WTC11 (cell line): ENCODE measurements around the gene KCNH3. TPM values are rescaled to one million over a fixed set of nuclear protein-coding genes. Genes with fewer than 3 reads are reported as not detected.

Experiments
- ATAC-seq: fragments of 200-7000 bp; cut with Tn5 transposase; 2 replicates; pipeline ENCODE4 v1.10.0; 2021; ENCODE audit warnings: mild to moderate bottlenecking, moderate library complexity
- CTCF ChIA-PET: fragments of 300-600 bp; sonication (Branson Sonifier 250); formaldehyde crosslinking; loops from one replicate; lab custom pipeline; 2021; ENCODE audit warnings: antibody characterized with exemption; lab: Charles Lee
- POLR2A ChIA-PET: fragments of 350-600 bp; sonication (Branson Sonifier 250); formaldehyde crosslinking; loops from one replicate; lab custom pipeline; 2021; ENCODE audit warnings: antibody characterized with exemption; lab: Charles Lee
- DNase-seq: peaks from one replicate; pipeline ENCODE4 v3.0.0; 2021; ENCODE audit warnings: low spot score
- H3K27ac Mint-ChIP-seq: 2 replicates; pipeline ENCODE4 v1.8.0; 2021; ENCODE audit warnings: mixed read lengths
- H3K27me3 Mint-ChIP-seq: 2 replicates; pipeline ENCODE4 v1.8.0; 2021; ENCODE audit warnings: low read depth, mild to moderate bottlenecking, moderate library complexity, mixed read lengths
- H3K36me3 Mint-ChIP-seq: 2 replicates; pipeline ENCODE4 v1.8.0; 2021; ENCODE audit warnings: mixed read lengths
- H3K4me1 Mint-ChIP-seq: 2 replicates; pipeline ENCODE4 v1.8.0; 2022; ENCODE audit warnings: mixed read lengths
- H3K4me3 Mint-ChIP-seq: 2 replicates; pipeline ENCODE4 v1.8.0; 2021; ENCODE audit warnings: mild to moderate bottlenecking, moderate library complexity, mixed read lengths
- H3K9me3 Mint-ChIP-seq: 2 replicates; pipeline ENCODE4 v1.8.0; 2021; ENCODE audit warnings: mixed read lengths
- AR ChIP-seq: fragments of 250-450 bp; sonication (Bioruptor Pico); IDR thresholded peaks from 2 replicates; pipeline ENCODE4 v1.9.0; 2021; ENCODE audit warnings: mild to moderate bottlenecking
- ATF2 ChIP-seq: sonication (generic); formaldehyde crosslinking; IDR thresholded peaks from 2 replicates; pipeline ENCODE4 v1.8.1; 2022; ENCODE audit warnings: low read depth, missing genetic modification reagents, borderline replicate concordance
- CREB1 ChIP-seq: sonication (generic); formaldehyde crosslinking; IDR thresholded peaks from 2 replicates; pipeline ENCODE4 v1.8.0; 2023; ENCODE audit warnings: mild to moderate bottlenecking, missing genetic modification reagents
- FOXP1 ChIP-seq: sonication (generic); formaldehyde crosslinking; IDR thresholded peaks from 2 replicates; pipeline ENCODE4 v1.8.0; 2022; ENCODE audit warnings: missing genetic modification reagents, mild to moderate bottlenecking, moderate library complexity, borderline replicate concordance
- GRHL2 ChIP-seq: fragments of 250-450 bp; sonication (Bioruptor Pico); IDR thresholded peaks from 2 replicates; pipeline ENCODE4 v1.8.0; 2022; ENCODE audit warnings: mild to moderate bottlenecking, moderate library complexity; ENCODE audit not compliant: insufficient replicate concordance, severe bottlenecking
- GTF2I ChIP-seq: fragments of 250-450 bp; sonication (Bioruptor Pico); conservative IDR thresholded peaks from 2 replicates; pipeline ENCODE4 v1.4.0; 2021; ENCODE audit warnings: mild to moderate bottlenecking
- IRF2 ChIP-seq: sonication (generic); formaldehyde crosslinking; IDR thresholded peaks from 2 replicates; pipeline ENCODE4 v1.8.0; 2022; ENCODE audit warnings: low read depth, missing genetic modification reagents, borderline replicate concordance
- JUN ChIP-seq: sonication (generic); formaldehyde crosslinking; IDR thresholded peaks from 2 replicates; pipeline ENCODE4 v1.8.0; 2023; ENCODE audit warnings: mild to moderate bottlenecking, missing genetic modification reagents
- MLX ChIP-seq: sonication (generic); formaldehyde crosslinking; IDR thresholded peaks from 2 replicates; pipeline ENCODE4 v1.8.1; 2023; ENCODE audit warnings: mild to moderate bottlenecking, missing genetic modification reagents, moderate library complexity
- NFATC4 ChIP-seq: fragments of 250-450 bp; sonication (Bioruptor Pico); IDR thresholded peaks from 2 replicates; pipeline ENCODE4 v1.9.0; 2021; ENCODE audit warnings: mild to moderate bottlenecking
- NFYB ChIP-seq: sonication (generic); formaldehyde crosslinking; conservative IDR thresholded peaks from 2 replicates; pipeline ENCODE4 v1.8.0; 2022; ENCODE audit warnings: low read depth, missing genetic modification reagents
- PREB ChIP-seq: sonication (generic); formaldehyde crosslinking; IDR thresholded peaks from 2 replicates; pipeline ENCODE4 v1.8.1; 2022; ENCODE audit warnings: mild to moderate bottlenecking, missing genetic modification reagents, moderate library complexity, borderline replicate concordance
- RORB ChIP-seq: fragments of 250-450 bp; sonication (Bioruptor Pico); IDR thresholded peaks from 2 replicates; pipeline ENCODE4 v1.9.0; 2021; ENCODE audit warnings: mild to moderate bottlenecking
- SMAD4 ChIP-seq: sonication (generic); formaldehyde crosslinking; IDR thresholded peaks from 2 replicates; pipeline ENCODE4 v1.8.0; 2022; ENCODE audit warnings: mild to moderate bottlenecking, missing genetic modification reagents
- STAT6 ChIP-seq: sonication (generic); formaldehyde crosslinking; conservative IDR thresholded peaks from 2 replicates; pipeline ENCODE4 v1.8.1; 2023; ENCODE audit warnings: mild to moderate bottlenecking, low read depth, missing genetic modification reagents, moderate library complexity
- TP53 ChIP-seq: sonication (generic); formaldehyde crosslinking; IDR thresholded peaks from 2 replicates; pipeline ENCODE4 v1.8.1; 2023; ENCODE audit warnings: mild to moderate bottlenecking, missing genetic modification reagents
- USF1 ChIP-seq: sonication (generic); formaldehyde crosslinking; IDR thresholded peaks from 2 replicates; pipeline ENCODE4 v1.8.0; 2022; ENCODE audit warnings: mild to moderate bottlenecking, missing genetic modification reagents
- ZNF263 ChIP-seq: sonication (generic); formaldehyde crosslinking; IDR thresholded peaks from 2 replicates; pipeline ENCODE4 v1.8.1; 2022; ENCODE audit warnings: low read depth, mild to moderate bottlenecking, moderate library complexity, missing genetic modification reagents
- ZNF281 ChIP-seq: sonication (generic); formaldehyde crosslinking; IDR thresholded peaks from 2 replicates; pipeline ENCODE4 v1.8.0; 2023; ENCODE audit warnings: mild to moderate bottlenecking, missing genetic modification reagents
- total RNA-seq: library from RNA; stranded (reverse); gene quantifications from 3 replicates; pipeline ENCODE4 v1.2.3, GENCODE V29; 2021
- TF ChIP-seq, protein P1 (sequence below): fragments of 200-600 bp; IDR thresholded peaks from 2 replicates; pipeline ENCODE4 v1.8.0; 2022; ENCODE audit warnings: antibody characterized with exemption
- TF ChIP-seq, protein P2 (sequence below): sonication (generic); formaldehyde crosslinking; IDR thresholded peaks from 2 replicates; pipeline ENCODE4 v1.8.0; 2022; ENCODE audit warnings: mild to moderate bottlenecking, missing genetic modification reagents

KCNH3 gene
- total RNA-seq, 1 experiment from 2014 or later, result 0.44 TPM

DNA sequence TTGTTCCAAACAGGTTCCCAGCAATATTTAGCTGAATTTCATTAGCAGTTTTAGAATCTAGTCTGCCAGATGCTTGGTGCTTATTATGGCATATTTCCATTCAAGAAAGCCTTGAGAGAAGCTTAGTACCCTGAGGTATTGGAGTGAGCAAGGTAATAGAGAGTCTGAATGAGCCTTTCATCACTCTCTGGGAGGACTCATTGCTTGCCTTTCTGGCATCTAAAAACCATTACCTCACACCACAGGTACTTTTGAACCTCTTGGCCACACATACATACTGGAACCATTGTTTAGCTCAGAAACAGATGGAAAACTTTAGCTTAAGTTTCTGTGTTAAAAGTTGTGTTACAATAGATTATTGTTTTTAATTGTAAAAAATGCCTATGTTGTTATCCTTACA lies 27.4 kb upstream of the KCNH3 start:
- no peak for TF ChIP-seq ZNF263 (CRISPR knock-in tag)
- TF ChIP-seq FOXP1, result no peak
- no peak for TF ChIP-seq PREB (CRISPR knock-in tag)
- TF ChIP-seq USF1 (CRISPR knock-in tag), result no peak
- no peak for TF ChIP-seq GTF2I (CRISPR knock-in tag)
- no peak for TF ChIP-seq TP53
- TF ChIP-seq, protein P1, sequence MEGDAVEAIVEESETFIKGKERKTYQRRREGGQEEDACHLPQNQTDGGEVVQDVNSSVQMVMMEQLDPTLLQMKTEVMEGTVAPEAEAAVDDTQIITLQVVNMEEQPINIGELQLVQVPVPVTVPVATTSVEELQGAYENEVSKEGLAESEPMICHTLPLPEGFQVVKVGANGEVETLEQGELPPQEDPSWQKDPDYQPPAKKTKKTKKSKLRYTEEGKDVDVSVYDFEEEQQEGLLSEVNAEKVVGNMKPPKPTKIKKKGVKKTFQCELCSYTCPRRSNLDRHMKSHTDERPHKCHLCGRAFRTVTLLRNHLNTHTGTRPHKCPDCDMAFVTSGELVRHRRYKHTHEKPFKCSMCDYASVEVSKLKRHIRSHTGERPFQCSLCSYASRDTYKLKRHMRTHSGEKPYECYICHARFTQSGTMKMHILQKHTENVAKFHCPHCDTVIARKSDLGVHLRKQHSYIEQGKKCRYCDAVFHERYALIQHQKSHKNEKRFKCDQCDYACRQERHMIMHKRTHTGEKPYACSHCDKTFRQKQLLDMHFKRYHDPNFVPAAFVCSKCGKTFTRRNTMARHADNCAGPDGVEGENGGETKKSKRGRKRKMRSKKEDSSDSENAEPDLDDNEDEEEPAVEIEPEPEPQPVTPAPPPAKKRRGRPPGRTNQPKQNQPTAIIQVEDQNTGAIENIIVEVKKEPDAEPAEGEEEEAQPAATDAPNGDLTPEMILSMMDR, result no peak
- TF ChIP-seq GRHL2, result no peak
- TF ChIP-seq IRF2 (CRISPR knock-in tag), result no peak
- TF ChIP-seq, all 79 proteins: peak for 0

GRCh38 chr12:49512546-49512945 lies 26.3 kb upstream of the KCNH3 start:
- Mint-ChIP-seq H3K9me3 (no peaks in the 10 kb centered on the region), H3K36me3 (no peaks in the 10 kb centered on the region), H3K4me3 (no peak overlapping the region), H3K27ac (no peak overlapping the region), H3K4me1 (no peaks in the 10 kb centered on the region), H3K27me3 (no peaks in the 10 kb centered on the region)
- ATAC-seq (no peak), DNase-seq (no peak)
- CTCF ChIA-PET, result interaction anchor here (0.9 to 7.1 kb wide), 5 partner anchors 146 to 224 kb away, joined by 3 to 141 read pairs (median 24); partner anchors contain the start of genes DNAJC22 and SPATS2
- POLR2A ChIA-PET, result interaction anchor here (1.3 kb wide), 1 partner anchor 146 kb away, joined by 3 read pairs; the partner anchor contains the start of gene SPATS2
- TF ChIP-seq CREB1 (CRISPR knock-in tag), result no peak
- TF ChIP-seq AR (CRISPR knock-in tag), result no peak
- TF ChIP-seq MLX, result no peak
- TF ChIP-seq ATF2 (CRISPR knock-in tag), result no peak
- no peak for TF ChIP-seq STAT6 (CRISPR knock-in tag)
- TF ChIP-seq SMAD4, result no peak
- no peak for TF ChIP-seq NFATC4 (CRISPR knock-in tag)
- no peak for TF ChIP-seq JUN
- TF ChIP-seq ZNF281, result no peak
- TF ChIP-seq RORB (CRISPR knock-in tag), result no peak
- TF ChIP-seq, protein P2, sequence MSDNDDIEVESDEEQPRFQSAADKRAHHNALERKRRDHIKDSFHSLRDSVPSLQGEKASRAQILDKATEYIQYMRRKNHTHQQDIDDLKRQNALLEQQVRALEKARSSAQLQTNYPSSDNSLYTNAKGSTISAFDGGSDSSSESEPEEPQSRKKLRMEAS (CRISPR knock-in tag), result no peak
- TF ChIP-seq NFYB (CRISPR knock-in tag), result no peak

More for the DNA sequence above, 27.4 kb upstream of the KCNH3 start:
- no peak for ATAC-seq
- POLR2A ChIA-PET, result interaction anchor here (1.3 kb wide), 1 partner anchor 144 kb away, joined by 3 read pairs; the partner anchor contains the start of gene SPATS2
- DNase-seq, result no peak
- CTCF ChIA-PET, result interaction anchor here (1.1 to 7.1 kb wide), 7 partner anchors 15 to 180 kb away, joined by 3 to 141 read pairs (median 6); partner anchors contain the start of genes DNAJC22 and SPATS2
- Mint-ChIP-seq H3K4me1 (no peaks in the 10 kb centered on the region), H3K27me3 (no peaks in the 10 kb centered on the region), H3K27ac (no peak overlapping the region), H3K36me3 (no peaks in the 10 kb centered on the region), H3K9me3 (no peaks in the 10 kb centered on the region), H3K4me3 (no peak overlapping the region)
